NCI-H1048 (cell line): ENCODE data around the gene TUBA3E.
"Not testable (repeated sequence)": the region's sequence is repeated elsewhere in the genome, so short reads cannot be mapped to it uniquely, and the experiment has no call there.

Experiments
- DNase-seq: peaks from one replicate; lab custom pipeline; 2025; lab: John Stamatoyannopoulos, UW

The TUBA3E gene

GRCh38 chr2:130191319-130191718, 6.9 kb downstream of the TUBA3E start:
- not testable (repeated sequence) for DNase-seq

- no peak for DNase-seq
These were observed 8.0 kb downstream of the TUBA3E start for GRCh38 chr2:130190237-130190636.

GRCh38 chr2:130188958-130189357, 9.3 kb downstream of the TUBA3E start:
- DNase-seq, result not testable (repeated sequence)

GRCh38 chr2:130187859-130188792, 10.1 kb downstream of the TUBA3E start:
- not testable (repeated sequence) for DNase-seq

GRCh38 chr2:130187268-130187667, 11.0 kb downstream of the TUBA3E start:
- DNase-seq, result no peak

GRCh38 chr2:130186391-130186790, 11.8 kb downstream of the TUBA3E start:
- no peak for DNase-seq

GRCh38 chr2:130185896-130186295, 12.3 kb downstream of the TUBA3E start:
- no peak for DNase-seq

- no peak for DNase-seq
These were observed 12.8 kb downstream of the TUBA3E start for GRCh38 chr2:130185436-130185835.

- DNase-seq, result no peak
These were observed 14.5 kb downstream of the TUBA3E start for GRCh38 chr2:130183512-130184373.

GRCh38 chr2:130182826-130183511, 15.3 kb downstream of the TUBA3E start:
- not testable (repeated sequence) for DNase-seq

- peak; percentile 52 for DNase-seq
These were observed 16.2 kb downstream of the TUBA3E start, which contains the start of gene MZT2B for GRCh38 chr2:130181880-130182682. MZT2B (plus strand) TSS chr2:130182262; CDS start chr2:130182283, 21 bp downstream.

- DNase-seq, result peak; percentile 89
These were observed 16.8 kb downstream of the TUBA3E start, which contains the start of gene SMPD4 for GRCh38 chr2:130181325-130181879. SMPD4 (minus strand) TSS chr2:130181602; CDS start chr2:130176592, 5,010 bp downstream.

- not testable (repeated sequence) for DNase-seq
These were observed 17.6 kb downstream of the TUBA3E start for GRCh38 chr2:130180404-130181324.

GRCh38 chr2:130174866-130175265, 23.4 kb downstream of the TUBA3E start:
- not testable (repeated sequence) for DNase-seq

- DNase-seq, result no peak
These were observed 28.3 kb downstream of the TUBA3E start for GRCh38 chr2:130169896-130170295.

- not testable (repeated sequence) for DNase-seq
These were observed 29.1 kb downstream of the TUBA3E start for GRCh38 chr2:130169163-130169562.

GRCh38 chr2:130166611-130167010, 31.6 kb downstream of the TUBA3E start:
- DNase-seq, result not testable (repeated sequence)

GRCh38 chr2:130165293-130166016, 32.8 kb downstream of the TUBA3E start:
- DNase-seq, result no peak

- no peak for DNase-seq
These were observed 35.3 kb downstream of the TUBA3E start for GRCh38 chr2:130162968-130163367.
